Measurements from ENCODE around the gene XCL1. TPM values are rescaled to one million over a fixed set of nuclear protein-coding genes. Genes with fewer than 3 reads are reported as not detected.
"Not testable (repeated sequence)": the region's sequence is repeated elsewhere in the genome, so short reads cannot be mapped to it uniquely, and the experiment has no call there.

XCL1 gene
- total RNA-seq, 1 experiment from 2014 or later, result not detected

DNA sequence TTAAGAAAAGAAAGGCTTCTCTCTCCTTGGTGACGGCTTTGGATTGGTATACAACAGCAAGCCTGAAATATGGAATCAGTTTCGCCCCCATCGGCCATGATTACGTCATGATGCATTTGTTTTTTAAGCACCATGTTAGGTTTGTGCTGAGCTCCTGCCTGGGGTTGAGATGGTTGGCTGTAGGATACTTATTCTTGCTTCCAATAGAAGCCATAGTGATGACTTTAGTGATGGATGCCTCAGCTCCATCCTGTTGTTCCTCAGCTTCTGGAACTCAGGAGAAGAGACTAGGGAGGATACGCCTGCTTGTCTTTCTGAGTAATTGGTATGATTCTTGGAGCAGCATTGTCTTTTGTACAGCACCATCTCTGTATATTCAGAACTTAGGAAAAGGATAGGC is 14.7 kb downstream of the XCL1 start:
- intact Hi-C loops (cut with micrococcal nuclease; ENCODE audit: unreplicated experiment), result no loop called here
- H3K4me1 ChIP-seq (replicated peaks; ENCODE audit: insufficient read depth), result no peaks in the 10 kb centered on the region
- no peak overlapping the region for H2AFZ ChIP-seq
- H3K36me3 ChIP-seq (ENCODE audit: low read depth), result no peaks in the 10 kb centered on the region
- no TSS peak for BruUV-seq (replicated peaks)
- H3K4me2 ChIP-seq, result no peak overlapping the region
- H3K9me2 ChIP-seq (ENCODE audit: insufficient read depth), result no peaks in the 10 kb centered on the region
- no peaks in the 10 kb centered on the region for H3K27me3 ChIP-seq (ENCODE audit: insufficient read depth, low read depth)
- no peaks in the 10 kb centered on the region for H4K20me1 ChIP-seq (ENCODE audit: insufficient read depth)
- no peaks in the 10 kb centered on the region for H3F3A ChIP-seq (ENCODE audit: insufficient read depth, low read depth)
- POLR2A ChIA-PET (ENCODE audit: unreplicated experiment), result no interaction called here
- H3K27ac ChIP-seq, result no peak overlapping the region
- H3K9me3 ChIP-seq (ENCODE audit: insufficient read depth, low read depth), result no peaks in the 10 kb centered on the region
- DNase-seq, result no peak
- no peaks in the 10 kb centered on the region for H3K79me2 ChIP-seq (ENCODE audit: low read depth)
- H3K4me3 ChIP-seq, result no peak overlapping the region
- TF ChIP-seq, protein P1, sequence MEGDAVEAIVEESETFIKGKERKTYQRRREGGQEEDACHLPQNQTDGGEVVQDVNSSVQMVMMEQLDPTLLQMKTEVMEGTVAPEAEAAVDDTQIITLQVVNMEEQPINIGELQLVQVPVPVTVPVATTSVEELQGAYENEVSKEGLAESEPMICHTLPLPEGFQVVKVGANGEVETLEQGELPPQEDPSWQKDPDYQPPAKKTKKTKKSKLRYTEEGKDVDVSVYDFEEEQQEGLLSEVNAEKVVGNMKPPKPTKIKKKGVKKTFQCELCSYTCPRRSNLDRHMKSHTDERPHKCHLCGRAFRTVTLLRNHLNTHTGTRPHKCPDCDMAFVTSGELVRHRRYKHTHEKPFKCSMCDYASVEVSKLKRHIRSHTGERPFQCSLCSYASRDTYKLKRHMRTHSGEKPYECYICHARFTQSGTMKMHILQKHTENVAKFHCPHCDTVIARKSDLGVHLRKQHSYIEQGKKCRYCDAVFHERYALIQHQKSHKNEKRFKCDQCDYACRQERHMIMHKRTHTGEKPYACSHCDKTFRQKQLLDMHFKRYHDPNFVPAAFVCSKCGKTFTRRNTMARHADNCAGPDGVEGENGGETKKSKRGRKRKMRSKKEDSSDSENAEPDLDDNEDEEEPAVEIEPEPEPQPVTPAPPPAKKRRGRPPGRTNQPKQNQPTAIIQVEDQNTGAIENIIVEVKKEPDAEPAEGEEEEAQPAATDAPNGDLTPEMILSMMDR (conservative IDR thresholded peaks at IDR 0.05), result no peak
- TF ChIP-seq EZH2 (IDR thresholded peaks at IDR 0.05; ENCODE audit: low read depth), result no peak
- CTCF ChIA-PET, result no interaction called here

DNA sequence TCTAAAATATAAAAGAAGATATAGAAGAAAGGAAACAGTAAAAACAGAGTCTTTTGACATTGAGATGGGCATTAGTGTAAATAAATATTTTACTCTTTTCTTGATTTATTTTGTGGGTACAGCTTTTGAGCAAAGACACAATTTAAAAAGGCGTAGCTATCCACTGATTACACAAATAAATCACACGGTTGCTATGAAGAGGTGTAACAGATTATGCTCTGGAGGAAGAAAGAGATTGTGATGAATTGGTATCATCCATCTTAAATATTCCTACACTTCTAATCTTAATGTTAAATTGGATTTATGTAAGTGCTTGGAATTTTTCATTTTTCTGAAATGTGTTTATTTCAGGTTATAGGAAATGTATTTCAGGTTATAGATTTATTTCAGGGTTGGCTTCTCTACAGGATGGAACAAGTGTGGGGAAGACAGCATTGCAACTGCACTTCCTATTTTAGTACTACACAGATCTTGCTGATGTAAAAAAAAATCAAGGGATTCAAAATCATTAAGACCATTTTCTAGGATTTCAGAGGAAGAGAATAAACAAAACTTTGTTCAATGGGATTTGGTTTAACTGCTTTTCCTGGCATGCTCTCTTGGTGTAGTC is 15.3 kb downstream of the XCL1 start:
- Histone ChIP-seq H3K4me2 (no peak overlapping the region), H3K4me3 (no peak overlapping the region), H3K79me2 (ENCODE audit: low read depth) (no peaks in the 10 kb centered on the region), H3K4me1 (replicated peaks; ENCODE audit: insufficient read depth) (no peaks in the 10 kb centered on the region), H3K27ac (no peak overlapping the region), H3K27me3 (ENCODE audit: insufficient read depth, low read depth) (no peaks in the 10 kb centered on the region), H2AFZ (no peak overlapping the region), H3K9me3 (ENCODE audit: insufficient read depth, low read depth) (no peaks in the 10 kb centered on the region), H3K9me2 (ENCODE audit: insufficient read depth) (no peaks in the 10 kb centered on the region), H3F3A (ENCODE audit: insufficient read depth, low read depth) (no peaks in the 10 kb centered on the region), H3K36me3 (ENCODE audit: low read depth) (no peaks in the 10 kb centered on the region), H4K20me1 (ENCODE audit: insufficient read depth) (no peaks in the 10 kb centered on the region)
- ChIA-PET POLR2A (ENCODE audit: unreplicated experiment) (no interaction called here), CTCF (no interaction called here)
- TF ChIP-seq, protein P1 (conservative IDR thresholded peaks at IDR 0.05), result no peak
- TF ChIP-seq EZH2 (IDR thresholded peaks at IDR 0.05; ENCODE audit: low read depth), result no peak
- DNase-seq, result no peak
- no TSS peak for BruUV-seq (replicated peaks)
- intact Hi-C loops (cut with micrococcal nuclease; ENCODE audit: unreplicated experiment), result no loop called here

DNA sequence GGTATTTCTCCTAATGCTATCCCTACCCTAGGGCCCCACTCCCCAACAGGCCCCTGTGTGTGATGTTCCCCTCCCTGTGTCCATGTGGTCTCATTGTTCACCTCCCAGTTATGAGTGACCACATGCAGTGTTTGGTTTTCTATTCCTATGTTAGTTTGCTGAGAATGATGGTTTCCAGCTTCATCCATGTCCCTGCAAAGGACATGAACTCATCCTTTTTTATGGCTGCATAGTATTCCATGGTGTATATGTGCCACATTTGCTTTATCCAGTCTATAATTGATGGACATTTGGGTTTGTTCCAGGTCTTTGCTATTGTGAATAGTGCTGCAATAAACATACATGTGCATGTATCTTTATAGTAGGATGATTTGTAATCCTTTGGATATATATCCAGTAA is 19.0 kb downstream of the XCL1 start:
- H3K79me2 ChIP-seq (ENCODE audit: low read depth); H3K27me3 ChIP-seq (ENCODE audit: insufficient read depth, low read depth); intact Hi-C loops (cut with micrococcal nuclease; ENCODE audit: unreplicated experiment); H3K4me2 ChIP-seq; CTCF ChIA-PET; H3F3A ChIP-seq (ENCODE audit: insufficient read depth, low read depth); POLR2A ChIA-PET (ENCODE audit: unreplicated experiment); H3K27ac ChIP-seq; H3K9me3 ChIP-seq (ENCODE audit: insufficient read depth, low read depth); DNase-seq; H4K20me1 ChIP-seq (ENCODE audit: insufficient read depth); H2AFZ ChIP-seq; H3K4me1 ChIP-seq (replicated peaks; ENCODE audit: insufficient read depth); H3K4me3 ChIP-seq; BruUV-seq (replicated peaks); H3K36me3 ChIP-seq (ENCODE audit: low read depth); H3K9me2 ChIP-seq (ENCODE audit: insufficient read depth): not testable (repeated sequence)

DNA sequence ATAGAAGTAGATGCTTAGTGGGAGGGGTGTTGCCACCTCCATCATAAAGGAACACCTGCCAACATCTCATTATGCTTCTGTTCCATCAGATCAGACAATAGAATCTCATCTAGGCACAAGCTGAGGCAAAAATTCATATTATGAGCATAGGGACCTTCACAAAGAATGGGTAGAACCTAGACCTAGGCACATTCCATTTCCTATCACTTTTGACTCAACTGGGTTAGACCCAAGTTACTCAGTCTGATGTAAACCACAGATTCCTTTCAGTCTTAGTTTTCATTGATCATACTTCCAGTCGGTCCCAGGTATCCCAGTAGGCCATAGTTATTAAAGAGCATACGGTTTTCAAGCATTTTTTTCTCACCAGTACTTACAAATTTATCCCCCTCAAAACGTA is 21.7 kb downstream of the XCL1 start:
- intact Hi-C loops (cut with micrococcal nuclease; ENCODE audit: unreplicated experiment), result no loop called here
- TF ChIP-seq, protein P1 (conservative IDR thresholded peaks at IDR 0.05), result no peak
- no peak for TF ChIP-seq EZH2 (IDR thresholded peaks at IDR 0.05; ENCODE audit: low read depth)
- POLR2A ChIA-PET (ENCODE audit: unreplicated experiment), result no interaction called here

More for the DNA sequence above, 21.7 kb downstream of the XCL1 start:
- Histone ChIP-seq H4K20me1 (ENCODE audit: insufficient read depth) (no peaks in the 10 kb centered on the region), H3K9me3 (ENCODE audit: insufficient read depth, low read depth) (no peaks in the 10 kb centered on the region), H2AFZ (no peak overlapping the region), H3K27me3 (ENCODE audit: insufficient read depth, low read depth) (no peaks in the 10 kb centered on the region), H3K4me2 (no peak overlapping the region), H3K36me3 (ENCODE audit: low read depth) (no peaks in the 10 kb centered on the region), H3K9me2 (ENCODE audit: insufficient read depth) (no peaks in the 10 kb centered on the region), H3F3A (ENCODE audit: insufficient read depth, low read depth) (no peaks in the 10 kb centered on the region), H3K27ac (no peak overlapping the region), H3K79me2 (ENCODE audit: low read depth) (no peaks in the 10 kb centered on the region), H3K4me3 (no peak overlapping the region), H3K4me1 (replicated peaks; ENCODE audit: insufficient read depth) (0 out of 2 replicates have a peak, but pooled peaks cover 5% of the 10 kb centered on the region)
- CTCF ChIA-PET, result interaction anchor here (0.6 kb wide), 1 partner anchor 1037 kb away, joined by 3 read pairs; no protein-coding TSS in a partner anchor
- DNase-seq, result no peak
- BruUV-seq (replicated peaks), result no TSS peak

Measured in PC-9 (cell line).